Activated naive CD4-positive, alpha-beta T cell treated with anti-CD3 and anti-CD28 coated beads, Interleukin-2, amount 10 ng/mL, durations not matched to agents 7 days and 5 days (primary cell): ENCODE results near the gene PAX5.

Experiments used
- CTCF ChIA-PET: fragments of 350-600 bp; sonication (Branson Sonifier 250); formaldehyde crosslinking; loops from one replicate; lab custom pipeline; 2021; ENCODE audit warnings: antibody characterized with exemption; lab: Charles Lee
- DNase-seq: peaks from one replicate; pipeline ENCODE4 v3.0.0-alpha.2; 2020
- H3K27ac Mint-ChIP-seq: one replicate; pipeline ENCODE4 v1.8.0; 2021; ENCODE audit warnings: mild to moderate bottlenecking, moderate library complexity, mixed read lengths
- H3K27me3 Mint-ChIP-seq: one replicate; pipeline ENCODE4 v1.8.0; 2021; ENCODE audit warnings: mild to moderate bottlenecking, mixed read lengths
- H3K36me3 Mint-ChIP-seq: one replicate; pipeline ENCODE4 v1.8.0; 2021; ENCODE audit warnings: mixed read lengths
- H3K4me1 Mint-ChIP-seq: one replicate; pipeline ENCODE4 v1.8.0; 2021; ENCODE audit warnings: mixed read lengths
- H3K4me3 Mint-ChIP-seq: one replicate; pipeline ENCODE4 v1.8.0; 2021; ENCODE audit warnings: mild to moderate bottlenecking, moderate library complexity, mixed read lengths
- H3K9me3 Mint-ChIP-seq: one replicate; pipeline ENCODE4 v1.8.0; 2021; ENCODE audit warnings: mixed read lengths

The PAX5 gene

DNA sequence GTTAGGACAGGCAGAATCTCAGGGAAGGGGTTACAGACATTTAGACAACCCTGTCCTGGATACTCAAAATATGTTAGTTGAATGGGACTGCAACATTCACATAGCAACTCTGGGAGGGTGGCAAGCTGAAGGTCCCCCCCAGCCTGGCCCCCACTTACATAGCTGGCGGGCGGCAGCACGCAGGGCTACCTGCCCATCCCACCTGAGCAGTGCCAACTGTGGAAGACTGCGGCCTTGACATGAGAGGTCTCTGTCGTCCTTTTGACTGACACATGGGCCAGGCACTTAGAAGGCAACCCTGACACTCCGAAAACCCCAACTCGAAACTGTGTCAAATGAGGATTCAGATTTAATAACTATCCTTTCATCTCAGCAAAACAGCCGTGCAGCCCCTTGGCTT, 16.5 kb downstream of the PAX5 start:
- Mint-ChIP-seq H3K4me3 (no peak overlapping the region), H3K9me3 (no peaks in the 10 kb centered on the region), H3K27ac (no peak overlapping the region), H3K27me3 (peaks cover 70% of the 10 kb centered on the region), H3K36me3 (no peaks in the 10 kb centered on the region), H3K4me1 (no peaks in the 10 kb centered on the region)
- no peak for DNase-seq
- CTCF ChIA-PET, result no interaction called here

DNA sequence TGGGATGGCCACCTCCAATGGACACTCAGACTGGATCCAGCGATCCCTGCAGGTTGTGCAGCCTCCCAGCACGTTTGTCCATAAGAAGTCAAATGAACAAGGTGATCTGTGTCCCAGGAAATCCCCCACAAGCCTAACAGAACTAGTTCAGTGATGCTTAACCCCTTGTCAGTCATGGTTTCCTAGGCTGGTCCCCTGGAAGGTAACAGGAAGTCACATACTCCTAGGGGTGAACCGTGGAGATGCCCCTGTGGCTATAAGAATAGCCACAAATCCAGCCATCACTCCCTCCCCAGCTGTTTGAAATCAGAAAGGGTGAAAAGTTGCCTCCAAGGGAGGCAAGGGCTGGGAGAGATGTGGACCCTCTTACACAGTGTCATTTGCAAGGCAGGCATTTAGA, 22.5 kb downstream of the PAX5 start:
- H3K27me3 Mint-ChIP-seq, result peaks cover 66% of the 10 kb centered on the region
- H3K27ac Mint-ChIP-seq, result no peak overlapping the region
- H3K9me3 Mint-ChIP-seq, result no peaks in the 10 kb centered on the region
- no peaks in the 10 kb centered on the region for H3K4me1 Mint-ChIP-seq
- H3K4me3 Mint-ChIP-seq, result no peak overlapping the region
- DNase-seq, result no peak
- CTCF ChIA-PET, result interaction anchor here (1.2 kb wide), 1 partner anchor 138 kb away, joined by 5 read pairs; no protein-coding TSS in a partner anchor
- no peaks in the 10 kb centered on the region for H3K36me3 Mint-ChIP-seq

DNA sequence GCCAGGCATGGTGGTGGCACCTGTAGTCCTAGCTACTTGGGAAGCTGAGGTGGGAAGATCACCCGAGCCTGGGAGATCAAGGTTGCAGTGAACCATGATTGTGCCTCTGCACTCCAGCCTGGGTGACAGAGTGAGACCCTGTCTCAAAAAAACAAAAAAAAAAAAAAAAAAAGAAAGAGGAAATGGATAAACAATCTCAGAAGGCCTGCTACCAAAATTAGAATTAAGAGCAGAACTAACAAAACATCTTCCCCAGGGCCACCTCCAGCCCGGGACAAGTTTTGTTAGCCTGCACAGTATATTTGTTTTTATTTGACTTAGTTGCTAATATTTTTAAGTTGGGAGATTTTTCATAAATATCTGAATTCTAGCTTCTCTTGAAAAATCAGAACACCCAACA, 23.1 kb downstream of the PAX5 start:
- Mint-ChIP-seq H3K9me3 (no peaks in the 10 kb centered on the region), H3K27ac (no peak overlapping the region), H3K36me3 (no peaks in the 10 kb centered on the region), H3K27me3 (peaks cover 65% of the 10 kb centered on the region), H3K4me1 (no peaks in the 10 kb centered on the region), H3K4me3 (no peak overlapping the region)
- DNase-seq, result no peak
- CTCF ChIA-PET, result interaction anchor here (1.2 to 3.0 kb wide), 2 partner anchors 15 to 138 kb away, joined by 5 to 10 read pairs; no protein-coding TSS in a partner anchor

DNA sequence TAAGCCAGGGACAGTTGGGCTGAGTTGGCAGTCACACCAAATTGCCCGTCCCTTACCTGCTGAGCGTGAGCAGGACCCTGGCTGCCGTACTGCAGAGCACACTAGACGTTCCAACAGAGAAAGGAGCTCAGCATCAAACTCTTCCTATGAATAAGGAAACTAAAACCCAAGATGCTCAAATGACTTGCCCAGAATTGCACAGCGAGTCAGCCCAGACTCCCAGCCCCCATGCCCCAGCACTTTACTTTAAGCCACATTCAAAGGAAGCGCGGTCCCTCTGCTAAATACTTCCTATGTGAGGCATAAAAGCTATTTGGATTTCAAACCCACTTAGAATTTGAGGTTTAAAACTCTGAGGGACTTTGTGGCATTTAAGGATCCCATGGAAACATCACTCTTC, 23.9 kb downstream of the PAX5 start:
- CTCF ChIA-PET, result interaction anchor here (0.6 to 3.0 kb wide), 2 partner anchors 14 to 27 kb away, joined by 4 to 10 read pairs; no protein-coding TSS in a partner anchor
- no peak overlapping the region for H3K27ac Mint-ChIP-seq
- H3K4me3 Mint-ChIP-seq, result no peak overlapping the region
- H3K9me3 Mint-ChIP-seq, result no peaks in the 10 kb centered on the region
- H3K36me3 Mint-ChIP-seq, result no peaks in the 10 kb centered on the region
- peaks cover 73% of the 10 kb centered on the region for H3K27me3 Mint-ChIP-seq
- H3K4me1 Mint-ChIP-seq, result no peaks in the 10 kb centered on the region
- DNase-seq, result no peak

DNA sequence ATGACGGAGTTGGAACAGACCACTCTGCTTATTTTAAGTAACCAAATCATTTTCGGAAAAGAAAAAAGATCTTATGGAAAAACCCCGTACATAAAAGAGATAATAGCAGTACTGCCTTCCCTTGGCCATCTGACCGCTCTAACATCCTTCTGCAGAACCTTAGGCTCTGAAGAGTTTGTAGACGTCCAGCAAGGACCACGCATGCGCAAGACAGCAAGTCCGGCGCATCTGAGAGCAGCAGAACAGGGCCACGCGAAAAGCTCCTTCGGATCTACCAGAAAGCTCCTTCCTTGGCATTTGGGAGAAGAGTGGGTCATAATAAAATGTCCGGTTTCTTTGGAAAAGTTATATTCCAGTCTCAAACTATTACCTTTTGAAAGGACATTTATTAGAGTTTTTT, 26.8 kb downstream of the PAX5 start:
- Mint-ChIP-seq H3K36me3 (no peaks in the 10 kb centered on the region), H3K4me1 (peaks cover 2% of the 10 kb centered on the region), H3K9me3 (no peaks in the 10 kb centered on the region), H3K27ac (no peak overlapping the region), H3K4me3 (no peak overlapping the region), H3K27me3 (peaks cover 79% of the 10 kb centered on the region)
- DNase-seq, result no peak
- CTCF ChIA-PET, result no interaction called here

- Mint-ChIP-seq H3K27me3 (peaks cover 81% of the 10 kb centered on the region), H3K4me1 (peaks cover 2% of the 10 kb centered on the region), H3K9me3 (no peaks in the 10 kb centered on the region), H3K27ac (no peak overlapping the region), H3K36me3 (no peaks in the 10 kb centered on the region), H3K4me3 (no peak overlapping the region)
- no peak for DNase-seq
- CTCF ChIA-PET, result no interaction called here
Observed at GRCh38 chr9:37005517-37006140, 28.4 kb downstream of the PAX5 start.

DNA sequence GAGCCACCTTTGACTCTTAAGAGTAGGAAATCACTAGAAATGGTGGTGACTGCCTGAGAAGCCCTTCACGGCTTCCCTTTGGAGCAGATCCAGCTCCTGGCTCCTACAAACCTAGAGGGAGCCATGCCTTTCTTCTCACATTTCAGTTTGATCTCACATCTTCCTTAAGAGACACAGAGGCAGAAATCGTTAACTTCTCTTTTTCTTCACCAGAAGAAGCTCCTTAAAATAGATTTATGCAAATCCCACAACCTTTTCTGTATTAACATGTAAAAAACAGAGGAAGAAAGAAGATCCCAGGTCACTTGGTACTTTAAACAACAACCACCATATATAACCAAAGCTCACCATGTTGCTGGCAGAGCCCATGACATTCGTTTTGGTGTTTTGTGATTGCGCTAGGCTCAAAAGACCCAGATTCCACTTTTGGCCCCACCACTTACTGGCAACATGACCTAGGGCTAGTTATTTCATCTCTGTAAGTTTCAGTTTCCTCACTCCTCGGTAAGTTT, 29.6 kb downstream of the PAX5 start:
- no peak overlapping the region for H3K4me3 Mint-ChIP-seq
- H3K9me3 Mint-ChIP-seq, result no peaks in the 10 kb centered on the region
- CTCF ChIA-PET, result interaction anchor here (0.8 to 2.1 kb wide), 2 partner anchors 12 to 275 kb away, joined by 3 to 5 read pairs; no protein-coding TSS in a partner anchor
- no peaks in the 10 kb centered on the region for H3K36me3 Mint-ChIP-seq
- peaks cover 85% of the 10 kb centered on the region for H3K27me3 Mint-ChIP-seq
- DNase-seq, result no peak
- no peak overlapping the region for H3K27ac Mint-ChIP-seq
- peaks cover 2% of the 10 kb centered on the region for H3K4me1 Mint-ChIP-seq

DNA sequence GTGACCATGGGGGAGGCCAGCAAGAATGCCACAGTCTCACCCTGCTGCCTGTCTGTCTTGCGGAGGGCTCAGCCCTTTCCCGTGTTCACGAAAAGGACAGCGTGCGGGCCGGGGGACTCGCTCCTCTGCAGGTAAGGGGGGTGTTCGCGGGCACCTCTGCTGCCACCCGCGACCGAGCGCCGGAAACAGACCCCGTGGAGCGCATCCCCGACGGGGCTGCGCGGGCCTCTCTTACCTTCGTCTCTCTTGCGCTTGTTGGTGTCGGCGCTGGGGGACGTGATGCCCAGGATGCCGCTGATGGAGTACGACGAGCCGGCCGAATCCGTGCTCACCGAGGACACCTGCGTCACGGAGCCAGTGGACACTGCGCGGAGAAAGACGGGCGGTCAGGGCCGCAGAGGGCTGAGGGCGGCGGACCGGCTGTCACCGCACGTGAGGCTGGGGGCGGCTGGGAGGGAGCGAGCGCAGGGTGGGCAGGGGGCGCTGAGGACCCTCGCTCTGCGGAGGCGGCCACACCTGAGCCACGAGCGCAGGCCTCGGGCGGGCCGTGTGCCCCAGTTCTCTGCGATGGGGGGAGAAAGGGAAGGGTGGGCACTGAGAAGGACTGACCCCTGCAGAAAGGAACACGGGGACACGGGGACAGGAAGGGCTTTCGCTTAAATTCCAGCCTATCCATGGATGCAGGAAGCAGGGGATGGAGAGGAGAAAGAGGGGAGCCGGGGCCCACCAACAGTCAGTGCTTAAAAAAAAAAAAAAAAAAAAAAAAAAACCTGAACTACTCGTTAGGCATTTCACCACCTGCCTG, 31.5 kb downstream of the PAX5 start:
- Mint-ChIP-seq H3K36me3 (no peaks in the 10 kb centered on the region), H3K9me3 (no peaks in the 10 kb centered on the region), H3K4me3 (no peak overlapping the region), H3K27ac (no peak overlapping the region), H3K27me3 (peaks cover 87% of the 10 kb centered on the region), H3K4me1 (peaks cover 2% of the 10 kb centered on the region)
- CTCF ChIA-PET, result interaction anchor here (2.1 kb wide), 1 partner anchor 10 kb away, joined by 5 read pairs; no protein-coding TSS in a partner anchor
- DNase-seq, result no peak

GRCh38 chr9:37002036-37002412, 32.0 kb downstream of the PAX5 start:
- peaks cover 2% of the 10 kb centered on the region for H3K4me1 Mint-ChIP-seq
- no peaks in the 10 kb centered on the region for H3K9me3 Mint-ChIP-seq
- H3K36me3 Mint-ChIP-seq, result no peaks in the 10 kb centered on the region
- no peak overlapping the region for H3K27ac Mint-ChIP-seq
- peaks cover 89% of the 10 kb centered on the region for H3K27me3 Mint-ChIP-seq
- DNase-seq, result no peak
- H3K4me3 Mint-ChIP-seq, result no peak overlapping the region
- CTCF ChIA-PET, result interaction anchor here (0.8 to 0.9 kb wide), 2 partner anchors 16 to 328 kb away, joined by 3 to 5 read pairs; no protein-coding TSS in a partner anchor

- H3K9me3 Mint-ChIP-seq, result no peaks in the 10 kb centered on the region
- H3K27ac Mint-ChIP-seq, result no peak overlapping the region
- no peaks in the 10 kb centered on the region for H3K36me3 Mint-ChIP-seq
- DNase-seq, result no peak
- peaks cover 89% of the 10 kb centered on the region for H3K27me3 Mint-ChIP-seq
- peaks cover 2% of the 10 kb centered on the region for H3K4me1 Mint-ChIP-seq
- CTCF ChIA-PET, result interaction anchor here (0.8 to 0.9 kb wide), 2 partner anchors 17 to 329 kb away, joined by 3 to 5 read pairs; no protein-coding TSS in a partner anchor
- H3K4me3 Mint-ChIP-seq, result no peak overlapping the region
Observed at GRCh38 chr9:37001459-37001858, 32.6 kb downstream of the PAX5 start.

DNA sequence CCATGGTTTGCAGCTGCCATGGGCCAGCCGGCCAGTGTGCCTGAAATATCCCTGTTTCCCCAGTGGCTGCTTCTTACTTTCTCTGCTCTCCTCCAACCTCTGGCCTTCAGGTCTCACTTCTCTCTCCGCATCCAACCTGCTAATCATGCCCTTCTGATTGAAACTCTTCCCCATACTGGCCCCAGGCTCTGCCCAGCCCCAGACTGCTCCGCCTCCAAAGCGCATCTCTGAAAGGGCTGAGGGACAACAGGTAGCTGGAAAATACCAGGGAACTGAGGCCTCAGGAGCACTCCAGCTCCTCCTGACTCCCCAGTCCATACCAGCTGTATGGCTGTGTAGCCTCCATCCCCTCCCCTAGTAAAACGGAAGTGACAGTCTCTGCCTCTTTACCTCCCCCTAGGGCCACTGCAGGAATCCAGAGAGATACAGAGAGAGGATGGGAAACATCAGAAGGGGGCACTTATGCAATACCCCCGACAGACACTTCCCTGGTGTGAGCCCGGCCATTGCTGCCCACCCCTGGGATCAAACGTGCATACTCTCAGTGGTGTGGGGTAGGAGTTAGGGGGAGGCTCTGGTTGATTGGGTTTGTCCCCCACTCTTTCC, 34.2 kb downstream of the PAX5 start:
- no peaks in the 10 kb centered on the region for H3K9me3 Mint-ChIP-seq
- H3K4me1 Mint-ChIP-seq, result peaks cover 5% of the 10 kb centered on the region
- H3K27me3 Mint-ChIP-seq, result peaks cover 87% of the 10 kb centered on the region
- DNase-seq, result no peak
- CTCF ChIA-PET, result interaction anchor here (1.3 kb wide), 2 partner anchors 127 to 309 kb away, joined by 3 read pairs; no protein-coding TSS in a partner anchor
- no peaks in the 10 kb centered on the region for H3K36me3 Mint-ChIP-seq
- no peak overlapping the region for H3K27ac Mint-ChIP-seq
- H3K4me3 Mint-ChIP-seq, result no peak overlapping the region

GRCh38 chr9:36997414-36997813, 36.7 kb downstream of the PAX5 start:
- no peak overlapping the region for H3K27ac Mint-ChIP-seq

DNA sequence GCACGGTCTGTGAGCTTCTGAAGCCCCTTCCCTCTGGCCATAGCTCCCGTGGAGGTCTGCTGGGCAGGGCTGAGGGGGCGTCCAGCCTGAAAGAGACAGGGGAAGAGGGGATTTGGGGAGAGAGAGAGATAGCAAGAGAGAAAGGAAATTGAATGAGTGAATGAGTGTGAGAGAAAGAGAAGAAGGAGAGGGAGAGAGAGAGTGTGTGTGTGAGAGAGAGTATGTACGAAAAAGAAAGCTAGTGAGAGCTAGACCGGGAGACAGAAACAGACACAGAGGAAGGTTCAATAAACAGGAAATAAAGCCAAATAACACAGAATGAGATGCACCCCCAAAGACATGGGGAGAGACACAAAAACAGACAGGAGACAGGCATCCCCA, 37.4 kb downstream of the PAX5 start:
- no peak overlapping the region for H3K27ac Mint-ChIP-seq
- H3K9me3 Mint-ChIP-seq, result peaks cover 2% of the 10 kb centered on the region
- no peak overlapping the region for H3K4me3 Mint-ChIP-seq
- no peak for DNase-seq
- peaks cover 3% of the 10 kb centered on the region for H3K4me1 Mint-ChIP-seq
- H3K36me3 Mint-ChIP-seq, result no peaks in the 10 kb centered on the region
- peaks cover 80% of the 10 kb centered on the region for H3K27me3 Mint-ChIP-seq
- CTCF ChIA-PET, result interaction anchor here (0.7 to 3.2 kb wide), 18 partner anchors 13 to 417 kb away, joined by 3 to 22 read pairs (median 5); no protein-coding TSS in a partner anchor

More at GRCh38 chr9:36997414-36997813, 36.7 kb downstream of the PAX5 start:
- CTCF ChIA-PET, result interaction anchor here (1.2 to 3.2 kb wide), 8 partner anchors 12 to 392 kb away, joined by 3 to 22 read pairs (median 8); no protein-coding TSS in a partner anchor
- Mint-ChIP-seq H3K4me3 (no peak overlapping the region), H3K9me3 (no peaks in the 10 kb centered on the region), H3K4me1 (peaks cover 3% of the 10 kb centered on the region), H3K27me3 (peaks cover 82% of the 10 kb centered on the region), H3K36me3 (no peaks in the 10 kb centered on the region)
- no peak for DNase-seq
